Osteoblast (primary cell): Measurements from ENCODE around the gene EXOC7. TPM values are rescaled to one million over a fixed set of nuclear protein-coding genes. Genes with fewer than 3 reads are reported as not detected.
A peak's percentile ranks its signal among the peaks of the same experiment; 100 is the strongest.

Experiments
- DNase-seq: peaks from one replicate; pipeline ENCODE4 v3.0.0; 2011; ENCODE audit warnings: low spot score, mixed read lengths; ENCODE audit not compliant: insufficient read length; ENCODE audit errors: missing footprints
- H2AFZ ChIP-seq: 2 replicates; pipeline ENCODE4 v1.6.0; 2011; ENCODE audit warnings: mild to moderate bottlenecking, low read length
- H3K27ac ChIP-seq: 2 replicates; pipeline ENCODE4 v1.5.1; 2011; ENCODE audit warnings: mild to moderate bottlenecking, low read depth, low read length, moderate library complexity
- H3K27me3 ChIP-seq: 2 replicates; pipeline ENCODE4 v1.6.0; 2012; ENCODE audit warnings: mild to moderate bottlenecking, control low read depth, inconsistent platforms, low read length, moderate library complexity; ENCODE audit not compliant: insufficient read depth
- H3K36me3 ChIP-seq: 2 replicates; pipeline ENCODE4 v1.5.1; 2011; ENCODE audit warnings: mild to moderate bottlenecking, low read length, control low read depth, moderate library complexity; ENCODE audit not compliant: insufficient read depth
- H3K4me1 ChIP-seq: 2 replicates; pipeline ENCODE4 v1.5.1; 2011; ENCODE audit warnings: mild to moderate bottlenecking, low read length, control low read depth, moderate library complexity; ENCODE audit not compliant: insufficient read depth
- H3K4me2 ChIP-seq: 2 replicates; pipeline ENCODE4 v1.6.0; 2011; ENCODE audit warnings: mild to moderate bottlenecking, low read length; ENCODE audit not compliant: insufficient read depth
- H3K4me3 ChIP-seq: fragments of 200-600 bp; sonication (generic); 3 replicates; pipeline ENCODE4 v1.5.1; 2012; ENCODE audit warnings: mild to moderate bottlenecking, low read length, inconsistent platforms; ENCODE audit not compliant: insufficient read depth
- H3K79me2 ChIP-seq: 2 replicates; pipeline ENCODE4 v1.6.0; 2012; ENCODE audit warnings: mild to moderate bottlenecking, low read length, control low read depth, inconsistent platforms; ENCODE audit not compliant: insufficient read depth
- H3K9me3 ChIP-seq: 2 replicates; pipeline ENCODE4 v1.5.1; 2011; ENCODE audit warnings: low read depth, low read length, control low read depth
- H4K20me1 ChIP-seq: 2 replicates; pipeline ENCODE4 v1.6.0; 2012; ENCODE audit warnings: mild to moderate bottlenecking, low read length, control low read depth; ENCODE audit not compliant: insufficient read depth
- total RNA-seq: library from RNA; depleted of rRNA; stranded (reverse); fragments of >200 nt; gene quantifications from 2 replicates; pipeline ENCODE4 v1.2.3, GENCODE V29; 2012
- TF ChIP-seq, protein P1 (sequence below): IDR thresholded peaks from 2 replicates; pipeline ENCODE4 v1.5.1; 2011; ENCODE audit warnings: mild to moderate bottlenecking, low read depth, low read length, moderate library complexity; ENCODE audit errors: extremely low read depth

EXOC7 gene
- total RNA-seq, result 102 TPM in 2 replicates

DNA sequence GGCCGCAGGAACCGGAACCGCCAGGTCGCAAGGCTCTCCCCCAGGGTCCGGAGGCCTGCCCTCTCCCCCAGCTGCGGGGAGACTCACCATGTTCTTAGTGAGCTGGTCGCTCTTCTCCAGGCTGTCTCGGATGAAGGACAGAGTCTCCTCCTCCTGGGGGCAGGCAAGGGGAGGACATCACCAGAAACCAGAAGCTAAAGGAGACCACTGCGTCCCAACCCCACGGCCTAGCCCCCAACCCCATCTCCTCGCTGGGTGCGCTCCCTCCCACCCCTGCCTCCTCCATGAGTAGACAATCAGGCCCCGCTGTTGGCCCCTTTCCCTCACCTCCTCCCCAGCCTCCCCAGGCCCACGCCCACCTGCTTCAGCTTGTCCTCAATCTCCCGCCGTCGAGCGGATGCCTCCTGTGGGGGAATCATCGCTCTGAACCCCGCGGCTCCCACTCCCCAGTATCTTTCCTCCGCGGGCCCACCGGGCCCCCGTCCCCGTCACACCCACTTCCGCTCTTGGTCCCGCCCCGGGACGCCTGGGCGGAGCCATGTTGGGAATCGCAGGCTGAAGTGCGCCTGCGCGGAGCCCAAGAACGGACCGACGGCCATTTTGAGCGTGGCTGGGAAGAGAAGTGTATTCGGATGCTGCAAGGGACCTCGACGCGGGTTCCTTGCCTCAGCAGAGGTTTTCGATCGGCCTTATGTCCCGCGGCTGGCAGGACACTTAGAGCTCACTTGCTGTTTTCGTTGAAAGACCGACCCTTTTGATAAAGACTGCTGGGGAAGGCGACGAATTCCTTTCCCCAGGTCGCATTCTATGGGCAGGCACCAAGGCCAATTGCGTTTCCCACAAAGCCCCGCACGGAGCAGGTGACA is at the start of gene EXOC7:
TSS of gene EXOC7 (minus strand) at position 514 of the 866 bp plus-strand sequence. CDS start at position 419, 95 bp downstream.
- Histone ChIP-seq H4K20me1 (no peaks in the 10 kb centered on the region), H3K36me3 (peaks cover 29% of the 10 kb centered on the region), H3K9me3 (no peaks in the 10 kb centered on the region), H3K4me3 (peak within 1 kb of the TSS; percentile 98), H2AFZ (peak within 1 kb of the TSS; percentile 100), H3K27me3 (no peaks in the 10 kb centered on the region), H3K27ac (peak within 1 kb of the TSS; percentile 87), H3K79me2 (peaks cover 23% of the 10 kb centered on the region), H3K4me1 (peaks cover 9% of the 10 kb centered on the region), H3K4me2 (peak within 1 kb of the TSS; percentile 95)
- peak; percentile 97 for DNase-seq
- TF ChIP-seq, protein P1, sequence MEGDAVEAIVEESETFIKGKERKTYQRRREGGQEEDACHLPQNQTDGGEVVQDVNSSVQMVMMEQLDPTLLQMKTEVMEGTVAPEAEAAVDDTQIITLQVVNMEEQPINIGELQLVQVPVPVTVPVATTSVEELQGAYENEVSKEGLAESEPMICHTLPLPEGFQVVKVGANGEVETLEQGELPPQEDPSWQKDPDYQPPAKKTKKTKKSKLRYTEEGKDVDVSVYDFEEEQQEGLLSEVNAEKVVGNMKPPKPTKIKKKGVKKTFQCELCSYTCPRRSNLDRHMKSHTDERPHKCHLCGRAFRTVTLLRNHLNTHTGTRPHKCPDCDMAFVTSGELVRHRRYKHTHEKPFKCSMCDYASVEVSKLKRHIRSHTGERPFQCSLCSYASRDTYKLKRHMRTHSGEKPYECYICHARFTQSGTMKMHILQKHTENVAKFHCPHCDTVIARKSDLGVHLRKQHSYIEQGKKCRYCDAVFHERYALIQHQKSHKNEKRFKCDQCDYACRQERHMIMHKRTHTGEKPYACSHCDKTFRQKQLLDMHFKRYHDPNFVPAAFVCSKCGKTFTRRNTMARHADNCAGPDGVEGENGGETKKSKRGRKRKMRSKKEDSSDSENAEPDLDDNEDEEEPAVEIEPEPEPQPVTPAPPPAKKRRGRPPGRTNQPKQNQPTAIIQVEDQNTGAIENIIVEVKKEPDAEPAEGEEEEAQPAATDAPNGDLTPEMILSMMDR, result no peak

- H3K27ac ChIP-seq, result no peak overlapping the region
- H3K27me3 ChIP-seq, result peaks cover 20% of the 10 kb centered on the region
- H3K4me3 ChIP-seq, result no peak overlapping the region
- H3K4me1 ChIP-seq, result no peaks in the 10 kb centered on the region
- H4K20me1 ChIP-seq, result no peaks in the 10 kb centered on the region
- H2AFZ ChIP-seq, result no peak overlapping the region
- TF ChIP-seq, protein P1, result no peak
- no peak overlapping the region for H3K4me2 ChIP-seq
- no peaks in the 10 kb centered on the region for H3K79me2 ChIP-seq
- no peaks in the 10 kb centered on the region for H3K36me3 ChIP-seq
- no peak for DNase-seq
- H3K9me3 ChIP-seq, result no peaks in the 10 kb centered on the region
Measured at GRCh38 chr17:76153202-76153601, 49.6 kb upstream of the EXOC7 start.

DNA sequence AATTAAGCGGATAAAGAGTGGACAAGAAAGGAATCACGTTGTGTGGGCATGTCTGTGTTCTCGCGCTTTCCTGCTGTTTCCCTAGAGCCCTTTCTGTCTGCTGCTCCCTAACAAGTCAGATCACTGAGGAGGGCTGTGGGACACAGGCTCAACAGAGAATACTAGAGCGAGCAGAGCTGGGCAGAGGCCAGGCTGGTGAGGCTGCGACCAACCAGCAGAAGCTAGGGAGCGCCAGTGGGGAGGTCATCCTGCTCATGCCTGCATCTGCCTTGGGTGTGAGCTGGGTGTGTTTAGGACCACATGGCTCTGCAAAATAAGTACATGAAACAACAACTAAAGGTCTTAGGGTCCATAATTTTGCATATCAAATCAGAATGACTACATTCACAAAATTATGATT is 49.0 kb upstream of the EXOC7 start:
- no peaks in the 10 kb centered on the region for H3K4me1 ChIP-seq
- TF ChIP-seq, protein P1, result no peak

DNA sequence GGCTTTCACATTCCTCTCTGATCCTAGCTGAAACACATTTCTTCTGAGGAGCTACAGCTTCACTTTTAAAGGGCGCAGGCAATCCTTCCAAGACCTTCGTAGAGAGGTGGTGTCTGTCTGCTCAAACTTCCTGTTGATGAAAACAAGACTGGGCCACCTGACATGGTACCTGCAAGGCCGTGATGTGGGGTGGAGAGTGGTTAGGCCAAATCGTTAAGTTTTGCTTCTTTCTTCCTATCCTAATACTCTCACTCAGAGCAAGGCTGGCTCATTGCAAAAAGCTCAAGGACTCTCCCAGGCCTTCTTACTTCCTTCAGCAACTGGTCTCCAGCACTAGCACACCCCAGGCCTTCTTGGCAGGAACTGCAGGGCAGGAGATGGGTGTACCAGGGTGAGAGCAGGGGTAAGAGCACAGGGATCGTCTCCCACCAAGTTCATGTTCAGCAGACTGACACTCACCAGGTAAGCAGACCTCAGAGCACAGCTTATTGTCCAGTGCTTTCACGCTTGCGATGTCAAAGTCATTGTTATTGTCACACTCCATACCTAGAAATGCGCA is 48.4 kb upstream of the EXOC7 start:
- Histone ChIP-seq H3K27ac (no peak overlapping the region), H4K20me1 (no peaks in the 10 kb centered on the region), H3K27me3 (peaks cover 12% of the 10 kb centered on the region), H2AFZ (no peak overlapping the region), H3K79me2 (no peaks in the 10 kb centered on the region), H3K9me3 (no peaks in the 10 kb centered on the region), H3K4me3 (no peak overlapping the region), H3K4me1 (no peaks in the 10 kb centered on the region), H3K4me2 (no peak overlapping the region), H3K36me3 (no peaks in the 10 kb centered on the region)
- TF ChIP-seq, protein P1, result no peak
- DNase-seq, result no peak

More for the DNA sequence above, 49.0 kb upstream of the EXOC7 start:
- peaks cover 14% of the 10 kb centered on the region for H3K27me3 ChIP-seq
- no peak overlapping the region for H3K4me3 ChIP-seq
- no peak for DNase-seq
- H2AFZ ChIP-seq, result no peak overlapping the region
- H4K20me1 ChIP-seq, result no peaks in the 10 kb centered on the region
- H3K79me2 ChIP-seq, result no peaks in the 10 kb centered on the region
- H3K36me3 ChIP-seq, result no peaks in the 10 kb centered on the region
- no peaks in the 10 kb centered on the region for H3K9me3 ChIP-seq
- H3K4me2 ChIP-seq, result no peak overlapping the region
- no peak overlapping the region for H3K27ac ChIP-seq
